Anterior cingulate cortex (tissue), 58 donors: ENCODE results near the gene HS1BP3.

Experiments
- DNase-seq, 58 donors: peaks; one replicate each; lab custom pipeline; 2025; lab: John Stamatoyannopoulos, UW

Gene HS1BP3

DNA sequence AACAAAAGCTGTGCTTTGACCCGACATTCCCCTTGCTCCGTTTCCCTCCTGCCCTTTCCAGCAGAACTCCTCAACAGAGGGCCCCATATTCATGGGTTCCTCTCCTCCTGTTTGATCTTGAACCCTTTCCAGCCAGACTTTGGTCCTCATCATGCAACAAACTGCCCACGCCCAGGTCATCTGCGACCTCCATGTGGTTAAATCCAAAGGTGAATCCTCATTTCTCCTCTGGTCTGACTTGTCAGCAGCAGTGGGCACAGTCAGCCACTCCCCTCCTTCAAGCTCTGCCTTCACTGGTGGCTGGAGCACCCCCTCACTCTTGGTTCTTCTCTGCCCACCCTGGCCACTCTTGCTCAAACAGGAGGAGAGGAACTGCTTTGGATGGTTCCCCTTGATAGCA is 2.7 kb downstream of the HS1BP3 start:
- DNase-seq = no peak

GRCh38 chr2:20647738-20648137 is 3.2 kb downstream of the HS1BP3 start:
- DNase-seq = no peak

DNA sequence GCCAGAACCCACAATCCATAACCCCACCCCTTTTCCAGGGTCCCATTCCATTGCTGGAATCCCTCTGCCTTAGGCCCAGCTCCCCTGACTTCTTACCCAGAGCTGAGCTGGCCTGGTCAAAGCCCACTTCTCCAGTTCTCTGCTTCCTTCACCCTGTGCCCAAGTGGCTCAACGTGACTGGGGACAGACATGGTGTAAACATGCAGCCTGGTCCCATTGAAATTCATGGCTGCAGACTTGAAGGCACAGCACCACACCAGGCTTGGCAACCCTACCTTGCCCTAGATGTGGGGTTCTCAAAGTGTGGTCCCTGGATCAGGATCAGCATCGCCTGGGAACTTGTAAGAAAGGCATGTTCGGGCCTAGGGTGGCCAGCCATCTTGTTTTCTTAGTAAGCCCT is 3.7 kb downstream of the HS1BP3 start:
- no peak for DNase-seq

- DNase-seq = no peak
These were observed 4.5 kb downstream of the HS1BP3 start for GRCh38 chr2:20646446-20646845.

DNA sequence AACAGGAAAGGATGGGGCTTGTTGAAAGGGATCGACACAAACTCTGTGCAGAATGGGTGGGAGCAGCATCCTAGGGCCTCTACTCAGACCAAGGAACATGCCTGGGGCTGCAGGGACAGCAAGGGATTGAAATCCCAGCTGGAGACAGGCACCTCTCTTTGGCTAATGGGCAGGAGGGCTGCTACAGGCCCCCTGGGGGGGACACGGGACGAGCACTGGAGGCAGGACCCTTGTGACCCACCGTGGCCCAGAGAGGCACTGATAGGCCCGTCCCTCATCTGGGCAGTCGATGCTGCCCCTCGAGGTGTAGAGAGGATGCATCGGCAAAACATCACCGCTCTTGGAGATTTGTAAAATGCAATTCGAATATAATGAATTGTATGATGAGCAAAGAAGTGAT is 5.1 kb downstream of the HS1BP3 start:
- no peak for DNase-seq

- no peak for DNase-seq
These were observed 5.6 kb downstream of the HS1BP3 start for GRCh38 chr2:20645301-20645701.

- DNase-seq = no peak
These were observed 7.1 kb downstream of the HS1BP3 start for GRCh38 chr2:20643826-20644225.

DNA sequence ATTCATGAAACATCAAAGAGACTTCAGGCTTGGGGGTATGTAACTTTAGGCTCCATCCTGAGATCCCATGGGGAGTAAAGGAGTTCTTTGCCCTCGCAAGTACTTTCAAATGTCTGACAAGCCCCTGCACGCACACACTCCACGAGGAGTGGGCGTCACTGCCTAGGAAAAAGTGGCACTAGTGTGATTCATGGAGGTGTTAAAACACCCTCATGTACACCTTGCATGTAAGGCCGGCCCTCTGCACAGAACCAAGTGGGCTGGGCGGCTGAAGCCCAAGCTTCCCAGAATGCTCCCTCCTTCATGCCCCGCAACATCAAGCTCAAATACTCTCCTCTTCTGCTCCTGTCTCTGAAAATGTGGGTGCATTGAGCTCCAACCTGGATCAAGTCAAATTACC is 7.8 kb downstream of the HS1BP3 start:
- DNase-seq = no peak

DNA sequence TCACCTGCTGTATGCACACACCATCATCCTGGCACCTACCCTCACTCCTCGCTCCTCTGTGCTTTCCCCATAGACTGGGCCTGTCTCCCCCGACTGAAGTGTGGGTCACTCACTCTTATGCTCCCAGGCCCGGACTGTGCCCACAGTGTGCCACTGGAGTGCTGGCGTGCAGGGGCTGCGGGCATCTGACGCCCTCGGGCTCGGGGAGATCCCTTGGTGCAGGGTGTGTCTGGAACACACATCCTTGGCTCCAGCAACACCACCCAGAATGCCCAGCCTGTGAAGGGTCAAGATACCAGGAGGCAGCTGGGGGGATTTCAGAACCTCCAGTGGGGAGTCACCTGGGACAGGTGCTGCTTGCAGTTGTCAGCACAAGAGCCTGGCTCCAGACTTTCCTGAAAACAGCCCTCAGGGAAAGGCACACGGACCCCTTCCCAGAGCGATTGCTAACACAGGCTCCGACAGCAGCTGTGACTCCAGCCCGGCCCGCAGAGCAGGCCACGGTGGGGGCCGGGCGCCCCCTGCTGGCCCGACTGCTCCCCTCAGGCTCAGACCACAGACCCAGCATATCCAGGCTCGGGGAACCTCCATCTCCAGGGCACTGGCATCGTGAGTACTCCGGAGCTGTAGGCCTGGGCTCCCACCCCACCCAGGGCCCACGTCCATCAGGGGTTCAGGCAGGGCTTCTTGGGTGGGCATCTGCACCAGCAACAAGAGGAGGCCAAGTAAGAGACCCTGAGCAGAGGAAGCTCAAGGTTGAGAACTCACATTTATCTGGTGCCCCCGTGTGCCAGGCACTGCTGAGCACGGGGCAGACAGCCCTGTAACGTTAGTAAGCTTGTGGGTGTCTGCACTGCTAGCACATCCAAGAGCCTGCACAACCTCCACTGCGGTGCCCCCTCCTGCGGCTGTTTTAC is 8.6 kb downstream of the HS1BP3 start:
- peak in 56 of 58 donors; percentile 11 to 88 (median 62) for DNase-seq

GRCh38 chr2:20641123-20641985 is 9.5 kb downstream of the HS1BP3 start:
- no peak for DNase-seq

DNA sequence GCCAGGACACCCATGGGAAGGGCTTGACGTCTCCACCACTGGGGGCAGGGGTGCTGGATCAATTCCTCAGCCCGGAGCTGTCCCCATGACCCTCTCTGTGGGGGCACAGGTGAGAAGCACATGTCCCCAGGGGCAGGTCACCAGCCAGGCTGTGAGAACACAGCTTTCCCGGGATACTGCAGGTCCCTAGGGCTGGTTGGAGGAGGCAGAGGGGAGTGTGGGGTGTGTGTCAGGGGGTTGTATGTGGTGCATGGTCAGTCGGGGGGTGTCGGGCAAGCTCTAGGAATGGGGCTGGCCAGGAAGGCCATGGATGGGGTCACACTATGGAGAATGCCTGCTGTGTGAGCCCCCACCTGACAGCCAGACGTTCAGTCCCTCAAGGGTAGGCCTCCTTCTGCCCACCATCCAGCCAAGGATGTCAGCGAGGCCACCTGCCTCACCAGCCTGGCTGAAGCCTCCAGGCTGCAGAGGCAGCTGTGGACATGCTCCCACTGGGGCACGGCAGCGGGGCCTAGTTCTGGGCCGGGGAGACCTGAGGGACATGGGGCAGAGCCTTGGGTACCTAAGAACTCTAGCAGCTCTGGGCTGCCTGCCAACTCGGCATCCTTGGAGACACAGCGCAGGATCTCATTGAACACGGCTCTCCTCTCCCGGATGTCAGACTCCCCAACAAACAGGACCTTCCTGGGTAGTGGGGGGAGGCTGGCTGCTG is 10.3 kb downstream of the HS1BP3 start:
- peak in 13 of 58 donors; percentile 6 to 46 (median 25) for DNase-seq

DNA sequence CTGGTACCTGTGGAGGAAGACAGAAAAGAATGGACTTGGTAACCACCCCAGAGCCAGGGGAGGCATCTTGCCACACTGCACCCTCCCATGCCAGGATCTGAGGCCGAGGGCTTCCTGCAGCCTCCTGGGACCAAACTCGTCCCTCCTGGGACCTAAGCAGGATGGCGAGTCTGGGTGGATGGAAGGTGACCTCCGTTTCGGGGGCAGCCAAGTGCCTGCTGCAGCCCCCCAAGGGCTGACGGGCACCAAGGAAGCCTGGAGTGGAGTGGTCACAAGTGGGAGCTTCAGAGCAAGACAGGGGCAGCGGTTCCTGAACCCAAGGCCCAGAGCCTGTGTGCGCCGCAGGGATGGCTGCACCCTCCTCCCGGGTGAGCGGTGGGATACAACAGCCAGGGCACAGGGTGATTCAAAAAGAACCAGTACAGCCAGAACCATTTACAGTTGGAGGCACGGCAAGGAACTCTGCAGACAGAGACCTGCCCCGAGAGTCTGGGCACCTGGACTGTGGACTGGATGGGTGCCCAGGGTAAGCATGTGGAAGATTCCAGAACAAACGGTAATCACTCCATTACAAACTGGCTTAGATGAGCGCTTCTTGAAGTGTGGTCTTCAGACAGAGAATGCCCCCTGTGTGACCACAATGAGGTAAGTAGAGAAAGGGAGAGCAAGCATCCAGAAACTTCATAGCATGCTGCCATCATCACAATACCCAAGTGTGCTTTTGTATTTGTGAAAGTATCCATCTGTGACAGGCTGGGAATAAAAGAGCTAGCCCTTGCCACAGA is 12.1 kb downstream of the HS1BP3 start:
- no peak for DNase-seq

DNA sequence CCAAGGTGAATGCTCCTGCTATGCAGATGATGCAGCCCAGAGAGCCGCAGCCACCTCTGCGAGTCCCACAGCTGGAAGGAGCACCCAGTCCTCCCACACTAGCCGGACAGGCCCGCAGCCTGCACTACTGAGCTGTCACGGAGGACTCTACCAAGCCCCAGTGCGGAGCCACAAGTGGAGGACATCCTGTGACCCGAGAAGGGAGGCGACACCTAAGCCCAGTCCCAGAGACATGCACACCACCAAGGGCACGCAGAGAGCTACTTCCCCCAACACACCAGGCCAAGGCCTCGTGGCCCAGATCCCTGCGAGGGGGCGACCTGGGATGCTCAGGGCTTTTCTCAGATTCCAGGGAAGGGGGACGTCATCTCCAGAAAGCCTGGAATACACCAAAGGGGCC is 12.9 kb downstream of the HS1BP3 start:
- no peak for DNase-seq

DNA sequence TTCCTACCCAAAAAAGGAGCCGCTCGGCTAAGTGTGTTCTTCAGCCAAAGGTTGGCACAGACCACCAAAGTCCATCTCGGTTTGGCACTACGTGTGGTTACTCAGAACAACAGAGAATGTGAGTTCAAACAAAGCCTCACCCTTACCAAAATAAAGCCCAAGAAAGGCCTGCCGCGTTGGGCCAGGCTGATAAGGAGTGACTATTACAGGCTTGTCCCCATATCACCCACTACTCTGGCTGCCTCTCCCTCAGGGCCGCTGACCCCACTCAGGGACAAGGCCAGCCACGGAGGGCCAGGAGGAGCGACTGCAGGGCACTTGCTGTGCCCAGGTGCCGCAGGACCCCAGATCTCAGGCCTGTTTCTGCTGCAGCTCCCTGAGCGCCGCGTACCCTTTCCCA is 13.8 kb downstream of the HS1BP3 start:
- DNase-seq = peak in 8 of 58 donors; percentile 20 to 54 (median 35)

DNA sequence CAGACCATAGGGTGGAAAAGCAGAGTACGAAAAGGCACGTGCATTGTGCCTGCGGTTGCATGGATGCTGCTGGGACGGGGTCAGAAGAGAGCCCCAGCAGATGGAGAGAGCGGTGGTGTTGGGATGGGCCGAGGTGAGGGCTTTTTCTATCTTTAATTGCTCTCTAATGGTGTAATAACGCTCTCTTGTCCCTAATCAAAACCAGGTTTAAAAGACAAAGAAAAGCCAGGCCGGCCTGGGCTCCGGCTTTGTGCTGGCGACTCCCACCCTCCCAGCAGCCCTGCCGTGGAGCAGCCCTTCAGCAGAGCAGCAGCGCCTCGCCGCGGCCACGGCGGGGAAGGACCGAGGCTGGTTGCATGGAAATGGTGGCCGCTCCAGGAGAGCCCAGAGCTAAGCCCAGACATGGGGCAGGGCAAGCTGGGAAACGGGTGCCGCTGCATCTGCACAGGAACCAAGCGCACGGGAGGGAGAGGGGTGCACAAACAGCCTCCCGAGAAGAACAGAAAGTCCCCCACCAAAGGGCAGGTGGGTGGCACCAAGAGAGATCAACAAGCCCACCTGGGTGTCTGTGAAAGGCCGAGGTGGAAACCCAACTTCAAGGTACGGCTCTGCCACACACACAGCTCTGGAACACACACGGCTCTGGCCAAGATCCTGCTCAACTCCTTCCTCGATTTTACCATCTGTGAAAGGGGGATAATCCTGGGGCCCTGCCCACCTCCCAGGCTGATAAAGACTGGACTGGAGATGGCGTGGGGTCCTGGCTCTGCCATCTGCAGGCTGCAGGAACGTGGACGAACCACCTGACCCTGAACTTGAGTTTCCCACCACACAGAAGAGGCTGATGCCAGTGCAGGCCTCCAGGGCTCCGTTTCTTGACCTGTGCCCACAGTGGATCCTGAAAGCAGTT is 15.0 kb downstream of the HS1BP3 start:
- peak in 57 of 58 donors; percentile 15 to 92 (median 77) for DNase-seq

DNA sequence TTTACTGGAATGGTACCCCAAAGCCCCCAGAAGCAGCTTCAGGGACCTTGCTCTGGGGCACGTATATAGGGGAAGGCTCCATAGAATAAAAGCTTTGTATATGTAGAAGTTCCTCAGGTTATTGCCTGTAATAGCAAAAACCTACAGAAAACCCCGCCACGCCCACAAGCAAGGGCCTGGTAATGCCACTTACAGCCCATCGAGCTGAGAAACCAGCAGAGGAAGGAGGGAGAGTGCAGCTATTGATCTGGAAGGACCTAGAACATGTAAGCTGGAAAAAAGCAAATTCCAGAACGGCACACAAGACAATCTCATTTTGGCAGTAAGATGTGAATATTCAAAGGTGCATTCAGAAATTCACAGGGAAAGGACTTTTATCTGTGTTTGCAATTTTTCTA is 15.8 kb downstream of the HS1BP3 start:
- peak in 1 of 58 donors; percentile 24 for DNase-seq

- DNase-seq = no peak
These were observed 16.3 kb downstream of the HS1BP3 start for GRCh38 chr2:20634507-20635112.

GRCh38 chr2:20633794-20634506 is 16.9 kb downstream of the HS1BP3 start:
- DNase-seq = no peak
